ENCODE data around the gene NEURL1B. TPM values are rescaled to one million over a fixed set of nuclear protein-coding genes. Genes with fewer than 3 reads are reported as not detected.

NEURL1B gene
- total and polyA plus RNA-seq, 10 of the 15 experiments (the other 5 are each of a cell fraction or from before 2014, with no cell fraction given) = 0.04 to 0.28 (median 0.05) TPM; not detected in 4

DNA sequence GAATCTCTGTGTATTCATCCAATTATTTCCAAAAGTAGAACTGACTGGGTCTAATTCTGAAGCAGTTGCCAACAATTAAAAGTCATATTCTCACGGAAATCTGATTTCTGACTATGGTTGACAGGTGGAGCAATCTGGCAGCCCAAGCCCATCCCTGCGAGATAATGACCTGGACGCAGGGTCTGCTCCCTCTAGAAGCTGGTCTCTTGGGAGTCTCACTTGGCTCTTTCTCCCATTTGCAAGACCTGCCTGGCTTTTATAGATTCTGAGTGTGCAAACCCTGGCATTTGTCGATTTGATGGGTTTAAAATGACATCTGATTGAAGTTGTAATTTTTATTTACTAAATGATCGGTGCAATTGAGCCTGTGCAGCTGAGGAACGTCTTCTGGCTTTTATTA is 49.4 kb upstream of the NEURL1B start:
- CTCF ChIA-PET = no interaction called here
- H3K9ac ChIP-seq (ENCODE audit: control insufficient read depth, insufficient read depth, low read length) = no peak overlapping the region
- POLR2A ChIA-PET = no interaction called here
- no peaks in the 10 kb centered on the region for H4K20me1 ChIP-seq (ENCODE audit: control insufficient read depth, insufficient read depth)
- H3K27ac ChIP-seq (ENCODE audit: control insufficient read depth, insufficient read depth) = no peak overlapping the region
- RAD21 ChIA-PET (ENCODE audit: unreplicated experiment) = no interaction called here
- in situ Hi-C loops (cut with MboI) = no loop called here
- H2AFZ ChIP-seq (ENCODE audit: control insufficient read depth, low read depth, low read length) = no peak overlapping the region
- H3K9me3 ChIP-seq (replicated peaks; ENCODE audit: control insufficient read depth, insufficient read depth, low read length) = no peaks in the 10 kb centered on the region
- SMC1A ChIA-PET (ENCODE audit: uncharacterized antibody, unreplicated experiment) = no interaction called here
- no TSS peak for BruUV-seq (replicated peaks)
- intact Hi-C loops (cut with micrococcal nuclease; ENCODE audit: unreplicated experiment) = no loop called here
- TF ChIP-seq MTA2 (IDR thresholded peaks at IDR 0.05; ENCODE audit: low read depth) (no peak), ZNF217 (IDR thresholded peaks at IDR 0.05) (no peak), SMC3 (IDR thresholded peaks at IDR 0.05; ENCODE audit: borderline replicate concordance, low read length) (no peak), CHD1 (IDR thresholded peaks at IDR 0.05; ENCODE audit: low read depth, low read length) (no peak), CEBPB (IDR thresholded peaks at IDR 0.05; ENCODE audit: borderline replicate concordance in 1 of 2, low read depth in 2 of 2, low read length in 2 of 2) (no peak), CREM (IDR thresholded peaks at IDR 0.05; ENCODE audit: low read depth) (no peak), CHD2 (IDR thresholded peaks at IDR 0.05; ENCODE audit: borderline replicate concordance, low read depth, low read length) (no peak), TCF12 (IDR thresholded peaks at IDR 0.05; ENCODE audit: low read depth, low read length) (no peak), ESRRA (IDR thresholded peaks at IDR 0.05; ENCODE audit: low read length) (no peak), ZZZ3 (IDR thresholded peaks at IDR 0.05; ENCODE audit: control insufficient read depth, insufficient read length, low read depth) (no peak), EED (IDR thresholded peaks at IDR 0.05; ENCODE audit: low read depth) (no peak)
- TF ChIP-seq, protein P1, sequence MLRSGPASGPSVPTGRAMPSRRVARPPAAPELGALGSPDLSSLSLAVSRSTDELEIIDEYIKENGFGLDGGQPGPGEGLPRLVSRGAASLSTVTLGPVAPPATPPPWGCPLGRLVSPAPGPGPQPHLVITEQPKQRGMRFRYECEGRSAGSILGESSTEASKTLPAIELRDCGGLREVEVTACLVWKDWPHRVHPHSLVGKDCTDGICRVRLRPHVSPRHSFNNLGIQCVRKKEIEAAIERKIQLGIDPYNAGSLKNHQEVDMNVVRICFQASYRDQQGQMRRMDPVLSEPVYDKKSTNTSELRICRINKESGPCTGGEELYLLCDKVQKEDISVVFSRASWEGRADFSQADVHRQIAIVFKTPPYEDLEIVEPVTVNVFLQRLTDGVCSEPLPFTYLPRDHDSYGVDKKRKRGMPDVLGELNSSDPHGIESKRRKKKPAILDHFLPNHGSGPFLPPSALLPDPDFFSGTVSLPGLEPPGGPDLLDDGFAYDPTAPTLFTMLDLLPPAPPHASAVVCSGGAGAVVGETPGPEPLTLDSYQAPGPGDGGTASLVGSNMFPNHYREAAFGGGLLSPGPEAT (IDR thresholded peaks at IDR 0.05; ENCODE audit: low read depth) = no peak
- TF ChIP-seq, protein P2, sequence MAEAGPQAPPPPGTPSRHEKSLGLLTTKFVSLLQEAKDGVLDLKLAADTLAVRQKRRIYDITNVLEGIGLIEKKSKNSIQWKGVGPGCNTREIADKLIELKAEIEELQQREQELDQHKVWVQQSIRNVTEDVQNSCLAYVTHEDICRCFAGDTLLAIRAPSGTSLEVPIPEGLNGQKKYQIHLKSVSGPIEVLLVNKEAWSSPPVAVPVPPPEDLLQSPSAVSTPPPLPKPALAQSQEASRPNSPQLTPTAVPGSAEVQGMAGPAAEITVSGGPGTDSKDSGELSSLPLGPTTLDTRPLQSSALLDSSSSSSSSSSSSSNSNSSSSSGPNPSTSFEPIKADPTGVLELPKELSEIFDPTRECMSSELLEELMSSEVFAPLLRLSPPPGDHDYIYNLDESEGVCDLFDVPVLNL (IDR thresholded peaks at IDR 0.05; ENCODE audit: low read depth, low read length) = no peak
- no peaks in the 10 kb centered on the region for H3K4me1 ChIP-seq (ENCODE audit: control insufficient read depth, insufficient read depth, low read length)
- no peak for ATAC-seq
- H3K4me2 ChIP-seq (ENCODE audit: control insufficient read depth, insufficient read depth) = no peak overlapping the region
- no peaks in the 10 kb centered on the region for H3K36me3 ChIP-seq (ENCODE audit: control insufficient read depth in 2 of 2, insufficient read depth in 2 of 2, low read length in 1 of 2)
- H3K79me2 ChIP-seq (ENCODE audit: control insufficient read depth, insufficient read depth, low read length) = no peaks in the 10 kb centered on the region
- WGBS (ENCODE audit: insufficient coverage, insufficient replicate concordance, low lambda C conversion rate, missing lambda C conversion rate) = 5% methylated on average over 6 of the region's 6 CpGs
- DNase-seq (ENCODE audit: low read depth, low spot score) = no peak
- H3K4me3 ChIP-seq = no peak overlapping the region
- peaks cover 0 to 2% of the 10 kb centered on the region in 2 experiments; a peak in 1 of 4 replicates for H3K27me3 ChIP-seq (replicated peaks in 1 of 2; ENCODE audit: control insufficient read depth in 2 of 2, insufficient read depth in 2 of 2, low read length in 1 of 2)
- FAIRE-seq = no peak
